SK-N-MC (cell line): ENCODE results near the gene AADAC.

Experiments
- EZH2 ChIP-seq: fragments of 200-600 bp; sonication (generic); IDR thresholded peaks from one replicate; pipeline ENCODE4 v1.6.1; 2017; ENCODE audit warnings: antibody characterized with exemption
- FOXP2 ChIP-seq: optimal IDR thresholded peaks from 2 replicates; pipeline ENCODE3; 2011; ENCODE audit warnings: mild to moderate bottlenecking, moderate library complexity; ENCODE audit not compliant: insufficient read depth; ENCODE audit errors: extremely low read length, control extremely low read depth
- POLR2AphosphoS5 ChIP-seq: IDR thresholded peaks from 2 replicates; pipeline ENCODE4 v1.6.1; 2012; ENCODE audit warnings: mild to moderate bottlenecking, low read depth, low read length, borderline replicate concordance

- TF ChIP-seq EZH2 (no peak), POLR2AphosphoS5 (no peak), FOXP2 (no peak)
These were observed 20.3 kb upstream of the AADAC start for GRCh38 chr3:151793636-151794035.
